HG02623 (cell line): ENCODE results near the gene CFAP210.

Source experiments
- ATAC-seq: cut with Tn5 transposase; IDR thresholded peaks from one replicate; pipeline ENCODE4 v1.9.1; 2021; ENCODE audit warnings: moderate library complexity; ENCODE audit not compliant: unreplicated experiment

CFAP210 gene

DNA sequence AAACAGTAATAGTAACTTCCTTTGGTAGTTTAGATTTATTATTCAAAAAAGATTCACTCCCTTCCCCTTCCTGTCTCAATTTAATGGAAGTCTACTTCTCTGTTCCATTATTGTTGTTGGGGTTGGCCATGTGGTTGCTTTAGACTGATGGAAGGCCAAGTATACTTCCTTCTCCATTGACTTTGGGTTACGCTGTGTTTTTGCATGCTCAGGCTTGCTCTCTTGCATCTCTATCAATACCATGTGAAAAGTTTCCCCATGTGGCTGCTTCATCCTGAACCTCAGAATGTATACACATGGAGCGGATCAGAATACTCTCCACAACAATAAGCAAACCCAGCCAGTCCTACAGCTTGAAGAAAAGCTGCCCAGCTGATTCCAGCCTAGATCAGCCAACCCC is 20.3 kb downstream of the CFAP210 start:
- ATAC-seq: no peak

DNA sequence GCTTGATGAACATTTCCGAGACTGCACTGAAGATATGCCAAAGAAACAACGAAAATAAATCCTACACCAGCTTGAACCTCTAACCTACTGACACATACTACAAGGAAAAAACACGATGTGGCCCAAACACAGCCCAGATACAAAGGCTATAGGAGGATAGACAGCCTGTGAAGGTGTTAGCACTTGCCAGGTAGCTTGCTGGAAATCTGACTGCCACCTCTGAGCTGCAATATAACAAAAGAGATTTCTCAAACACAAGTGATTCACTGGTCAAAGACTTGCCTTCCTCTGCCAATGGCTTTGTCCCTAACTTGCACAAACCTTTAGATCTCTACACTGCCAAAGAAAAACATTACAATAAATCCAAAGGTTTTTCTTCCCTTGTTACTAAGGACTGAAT is 21.1 kb downstream of the CFAP210 start:
- no peak for ATAC-seq

DNA sequence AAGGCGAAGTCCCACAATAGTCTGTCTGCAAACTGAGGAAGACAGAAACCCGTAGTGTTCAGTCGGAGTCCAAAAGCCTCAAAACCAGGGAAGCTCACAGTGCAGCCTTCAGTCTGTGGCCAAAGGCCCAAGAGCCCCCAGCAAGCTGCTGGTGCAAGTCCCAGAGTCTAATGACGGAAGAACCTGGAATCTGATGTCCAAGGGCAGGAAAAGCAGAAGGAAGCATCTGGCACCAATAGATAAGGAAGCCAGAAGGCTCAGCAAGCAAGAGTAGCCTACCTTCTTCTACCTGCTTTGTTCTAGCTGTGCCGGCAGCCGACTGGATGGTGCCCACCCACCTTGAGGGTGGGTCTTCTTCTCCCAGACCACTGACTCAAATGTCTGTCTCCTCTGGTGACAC is 21.8 kb downstream of the CFAP210 start:
- no peak for ATAC-seq

DNA sequence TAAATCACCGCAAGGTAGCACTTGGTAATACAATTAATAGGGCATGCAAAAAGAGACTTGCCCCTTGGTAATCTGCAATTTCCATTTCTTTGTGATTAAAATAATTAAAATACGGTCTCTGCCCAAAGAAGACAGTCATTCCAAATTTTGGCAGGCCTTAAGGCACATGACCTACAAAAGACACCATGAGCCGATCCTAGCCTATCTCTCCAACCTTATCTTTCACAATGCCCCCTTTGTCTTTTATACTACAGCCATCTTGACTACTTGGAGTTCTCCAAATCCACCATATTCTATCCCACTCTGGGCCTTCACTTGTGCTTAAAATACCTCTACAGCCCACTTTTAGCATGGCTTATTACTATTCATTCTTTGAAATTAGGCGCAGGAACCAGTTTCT is 23.3 kb downstream of the CFAP210 start:
- no peak for ATAC-seq

GRCh38 chr2:169670215-169670651 is 24.0 kb downstream of the CFAP210 start:
- peak; percentile 45 for ATAC-seq

DNA sequence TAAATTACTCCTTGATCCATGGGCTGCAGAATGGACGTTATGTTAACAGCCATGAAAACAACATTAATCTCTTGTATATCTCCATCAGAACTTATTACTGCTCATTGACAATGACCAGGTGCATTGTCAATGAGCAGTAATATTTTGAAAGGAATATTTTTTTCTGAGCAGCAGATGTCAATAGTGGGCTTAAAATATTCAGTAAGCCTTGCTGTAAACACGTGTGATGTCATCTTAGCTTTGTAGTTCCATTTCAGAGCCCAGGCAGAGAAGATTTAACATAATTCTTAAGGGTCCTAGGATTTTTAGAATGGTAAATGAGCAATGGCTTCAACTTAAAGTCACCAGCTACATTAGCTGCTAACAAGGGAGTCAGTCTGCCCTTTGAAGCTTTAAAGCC is 26.6 kb downstream of the CFAP210 start:
- ATAC-seq: no peak

- no peak for ATAC-seq
Observed at GRCh38 chr2:169664978-169665930, 29.0 kb downstream of the CFAP210 start.

DNA sequence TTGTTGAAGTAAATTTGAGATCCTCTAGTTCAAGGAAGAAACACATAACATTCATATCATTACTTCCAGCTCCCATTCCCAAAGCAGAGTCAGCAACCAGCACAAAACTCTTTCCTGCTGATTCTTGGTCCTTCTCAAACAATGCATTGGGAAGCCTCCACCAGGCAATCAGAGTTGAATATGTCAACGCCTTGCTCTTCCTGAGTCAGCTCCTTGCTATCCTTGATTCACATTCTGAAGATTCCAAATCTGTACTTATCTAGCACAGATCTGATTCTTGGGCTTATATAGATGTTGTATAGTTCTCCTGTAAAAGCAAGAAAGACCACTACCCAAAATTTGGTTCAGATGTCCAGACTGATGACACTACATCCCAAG is 29.6 kb downstream of the CFAP210 start:
- ATAC-seq: no peak

DNA sequence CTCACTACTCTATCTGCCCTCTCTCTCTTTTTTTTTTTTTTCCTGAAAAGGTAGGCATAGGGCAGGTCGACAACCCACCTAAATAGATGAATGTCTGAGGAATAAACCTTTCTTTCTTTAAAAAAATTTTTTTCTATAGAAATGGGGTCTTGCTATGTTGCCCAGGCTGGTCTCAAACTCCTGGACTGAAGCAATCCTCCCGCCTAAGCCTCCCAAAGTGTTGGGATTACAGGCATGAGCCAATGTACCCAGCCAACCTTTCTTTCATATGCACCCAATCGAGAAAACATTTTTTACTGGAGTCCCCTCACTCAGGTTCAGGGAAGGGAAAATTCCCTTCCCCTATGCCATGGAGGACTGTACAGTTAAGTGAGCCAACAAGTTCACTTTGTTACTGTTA is 31.0 kb downstream of the CFAP210 start:
- no peak for ATAC-seq

DNA sequence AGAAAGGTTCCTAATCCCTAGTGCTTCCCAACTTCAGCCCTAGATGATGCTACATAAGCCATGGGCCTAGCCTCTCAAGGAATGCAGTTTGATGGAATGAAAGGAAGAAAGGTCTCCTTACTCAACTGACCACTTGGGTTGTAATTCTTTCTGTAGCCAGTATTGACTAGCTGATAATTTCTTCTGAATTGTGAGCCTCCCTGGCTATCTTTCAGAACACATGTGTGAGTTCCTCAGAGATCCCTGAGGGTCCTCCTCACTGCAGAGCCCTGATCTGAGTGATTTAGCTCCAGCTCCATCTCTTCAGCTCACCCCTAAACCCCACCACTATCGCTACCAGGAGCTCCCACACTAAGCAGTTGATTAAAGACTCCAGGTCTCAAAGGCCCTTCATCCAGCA is 31.5 kb downstream of the CFAP210 start:
- no peak for ATAC-seq

- ATAC-seq: no peak
Observed at GRCh38 chr2:169661265-169661664, 32.9 kb downstream of the CFAP210 start.

GRCh38 chr2:169659320-169659719 is 34.9 kb downstream of the CFAP210 start:
- peak; percentile 52 for ATAC-seq

DNA sequence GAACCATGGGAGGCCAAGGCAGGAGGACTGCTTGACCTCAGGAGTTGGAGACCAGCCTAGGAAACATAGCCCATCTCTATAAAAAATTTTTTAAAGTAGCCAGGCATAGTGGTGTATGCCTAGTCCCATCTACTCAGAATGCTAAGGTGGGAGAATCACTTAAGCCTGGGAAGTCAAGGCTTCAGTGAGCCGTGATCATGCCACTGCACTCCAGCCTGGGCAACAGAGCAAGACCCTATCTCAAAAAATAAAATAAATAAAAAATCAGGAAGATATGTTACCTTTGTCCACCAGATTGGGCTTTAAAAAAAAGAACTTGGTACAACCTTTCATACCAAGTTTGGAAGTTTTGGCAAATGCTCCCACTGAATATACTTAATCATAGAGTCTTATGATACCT is 35.3 kb downstream of the CFAP210 start:
- no peak for ATAC-seq

DNA sequence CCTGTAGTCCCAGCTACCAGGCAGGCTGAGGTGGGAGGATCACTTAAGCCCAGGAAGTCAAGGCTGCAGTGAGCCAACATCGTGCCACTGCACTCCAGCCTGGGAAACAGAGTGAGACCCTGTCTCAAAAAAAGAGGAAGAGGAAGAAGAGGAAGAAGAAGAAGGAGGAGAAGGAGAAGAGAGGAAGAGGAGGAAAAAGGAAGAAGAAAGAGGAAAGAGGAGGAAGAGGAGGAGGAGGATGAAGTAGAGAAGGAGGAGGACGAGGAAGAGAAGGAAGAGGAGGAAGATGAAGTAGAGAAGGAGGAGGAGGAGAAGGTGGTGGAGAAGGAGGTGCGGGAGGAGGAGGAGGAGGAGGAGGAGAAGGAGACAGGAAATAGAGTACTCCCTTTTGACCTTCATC is 38.0 kb downstream of the CFAP210 start:
- no peak for ATAC-seq

DNA sequence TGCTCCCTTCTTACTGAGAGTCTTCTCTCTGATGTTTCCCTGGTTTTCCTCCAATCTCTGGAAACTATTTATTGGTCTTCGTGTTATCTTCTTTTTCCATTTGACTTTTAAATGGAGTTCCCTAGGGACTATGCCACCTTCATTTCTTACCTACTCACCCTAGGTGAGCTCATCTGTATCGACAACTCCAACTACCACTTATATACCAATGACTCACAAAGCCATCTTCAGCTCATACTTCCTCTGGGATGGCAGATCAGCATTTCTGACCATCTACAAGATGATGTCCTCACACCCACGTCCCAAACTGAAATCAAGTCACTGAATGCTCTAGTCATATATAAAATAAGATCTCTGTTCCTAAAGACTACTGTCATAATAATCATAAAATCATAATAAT is 40.6 kb downstream of the CFAP210 start:
- ATAC-seq: no peak

- ATAC-seq: no peak
Observed at GRCh38 chr2:169649278-169649677, 44.9 kb downstream of the CFAP210 start.

DNA sequence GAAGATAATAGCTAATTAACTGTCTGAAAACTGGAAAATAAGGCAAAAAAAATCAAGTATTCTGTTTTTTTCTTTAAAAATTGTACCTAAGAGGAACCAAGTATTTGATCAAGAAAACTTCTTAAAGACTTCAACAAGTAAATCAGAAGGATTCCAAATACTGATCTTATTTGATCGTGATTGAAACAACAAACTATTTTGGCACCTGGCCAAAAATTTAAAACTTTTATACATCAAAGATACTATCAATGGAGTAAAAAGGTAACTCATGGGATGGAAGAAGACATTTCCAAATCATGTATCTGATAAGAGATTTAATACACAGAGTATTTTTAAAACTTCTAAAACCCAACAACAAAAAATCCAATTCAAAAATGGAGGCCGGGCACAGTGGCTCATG is 46.7 kb downstream of the CFAP210 start:
- no peak for ATAC-seq

GRCh38 chr2:169644173-169644572 is 50.0 kb downstream of the CFAP210 start:
- ATAC-seq: no peak

DNA sequence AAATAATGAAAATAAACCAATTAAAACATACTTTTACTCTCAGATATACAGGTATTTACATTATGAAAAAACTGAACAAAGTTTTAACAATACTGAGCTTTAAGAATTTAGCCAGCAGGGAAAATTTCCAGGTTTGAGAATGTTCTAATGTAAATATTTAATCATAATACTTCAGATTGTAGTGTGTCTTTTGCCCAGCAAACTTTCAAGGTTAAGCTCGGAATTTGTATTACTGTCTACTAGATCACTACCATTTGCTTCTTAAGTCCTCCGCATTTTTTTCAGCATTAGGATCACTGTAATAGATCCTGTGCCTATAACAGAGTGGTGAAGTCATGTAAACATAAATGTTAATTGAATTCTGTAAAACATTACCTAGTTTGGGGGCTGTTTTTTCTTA is 52.7 kb downstream of the CFAP210 start:
- no peak for ATAC-seq

DNA sequence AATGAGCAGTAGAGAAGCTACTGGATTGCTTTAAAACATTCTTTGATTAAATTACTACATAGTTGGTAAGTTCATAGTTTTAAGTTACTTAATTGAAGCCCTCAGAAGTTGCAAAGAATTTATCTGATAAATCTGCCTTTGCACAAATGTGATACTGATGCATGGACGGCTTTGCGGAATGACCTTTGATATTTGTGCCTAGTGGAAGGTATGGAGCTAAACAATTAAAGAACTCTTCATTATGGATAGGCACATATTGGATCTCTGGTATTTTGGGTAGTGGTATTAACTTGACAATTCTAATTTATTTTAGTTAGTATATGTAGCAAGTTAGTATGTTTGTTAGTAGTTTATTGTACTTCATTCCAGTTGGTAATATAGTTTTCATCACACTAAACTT is 54.1 kb downstream of the CFAP210 start:
- no peak for ATAC-seq

GRCh38 chr2:169637620-169638019 is 56.6 kb downstream of the CFAP210 start:
- no peak for ATAC-seq

GRCh38 chr2:169636440-169637097 is 57.6 kb downstream of the CFAP210 start:
- ATAC-seq: no peak
